PFSK-1 (cell line): Measurements from ENCODE around the gene TMEM9.

Experiments
- REST ChIP-seq, 2 experiments: IDR thresholded peaks; 2 replicates each; pipeline versions ENCODE4 v1.6.1 to v1.8.0; 2011 to 2012; ENCODE audit warnings: low read depth in 2 of 2, low read length in 2 of 2, control low read depth in 1 of 2, inconsistent platforms in 1 of 2, mild to moderate bottlenecking in 1 of 2, moderate library complexity in 1 of 2; ENCODE audit not compliant: insufficient read depth in 1 of 2
- SIN3A ChIP-seq: IDR thresholded peaks from 2 replicates; pipeline ENCODE4 v1.6.1; 2012; ENCODE audit warnings: mild to moderate bottlenecking, low read length, moderate library complexity, borderline replicate concordance; ENCODE audit not compliant: insufficient read depth
- TAF1 ChIP-seq: IDR thresholded peaks from 2 replicates; pipeline ENCODE4 v1.6.1; 2012; ENCODE audit warnings: low read length, control low read depth, borderline replicate concordance; ENCODE audit not compliant: insufficient read depth

GRCh38 chr1:201104141-201104540, 50.1 kb downstream of the TMEM9 start:
- no peak for TF ChIP-seq TAF1
- no peak for TF ChIP-seq SIN3A
- no peak for TF ChIP-seq REST (IDR thresholded peaks at IDR 0.05; ENCODE audit: insufficient read depth in 1 of 2, low read depth in 2 of 2, low read length in 2 of 2)
